ENCODE data around the gene SCAANT1. TPM values are rescaled to one million over a fixed set of nuclear protein-coding genes. Genes with fewer than 3 reads are reported as not detected.

SCAANT1 gene
- total RNA-seq = not detected in 2 replicates

DNA sequence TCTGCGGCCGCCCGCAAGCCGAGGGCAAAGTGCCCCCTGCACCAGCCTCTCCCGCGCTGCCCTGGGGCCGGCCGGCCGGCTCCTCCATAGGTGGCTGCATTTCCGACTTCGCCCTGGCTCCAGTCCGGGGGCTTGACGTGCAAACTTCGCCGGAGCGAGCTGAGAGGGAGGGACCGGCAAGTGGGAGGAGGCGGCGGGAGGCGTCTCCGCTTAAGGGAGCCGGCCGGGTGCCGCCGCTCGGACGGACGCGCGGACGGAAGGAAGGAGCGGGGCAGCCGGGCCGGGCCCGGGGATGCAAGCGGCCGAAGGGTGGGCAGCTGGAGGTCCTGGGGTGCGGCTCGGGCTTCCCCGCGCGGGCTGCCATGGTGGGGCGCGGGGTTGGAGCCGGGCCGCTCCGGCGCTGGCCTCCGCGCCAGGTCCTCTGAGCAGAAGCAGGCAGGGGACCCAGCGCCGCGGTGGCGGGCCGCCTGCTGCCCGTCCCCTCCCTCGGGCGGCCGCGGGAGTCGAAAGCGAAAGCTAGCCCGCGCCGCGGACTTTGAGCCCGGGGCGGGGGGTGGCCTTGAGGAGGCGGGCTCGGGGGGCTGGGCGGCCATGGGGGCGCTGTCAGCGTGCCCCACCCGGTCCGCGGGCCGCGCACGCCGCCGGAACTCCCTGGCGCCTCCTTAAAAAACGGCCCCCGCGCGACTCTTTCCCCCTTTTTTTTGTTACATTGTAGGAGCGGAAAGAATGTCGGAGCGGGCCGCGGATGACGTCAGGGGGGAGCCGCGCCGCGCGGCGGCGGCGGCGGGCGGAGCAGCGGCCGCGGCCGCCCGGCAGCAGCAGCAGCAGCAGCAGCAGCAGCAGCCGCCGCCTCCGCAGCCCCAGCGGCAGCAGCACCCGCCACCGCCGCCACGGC, at the start of gene SCAANT1:
Gene SCAANT1, minus strand, starts transcription at position 511 of the 895 bp plus-strand sequence.

DNA sequence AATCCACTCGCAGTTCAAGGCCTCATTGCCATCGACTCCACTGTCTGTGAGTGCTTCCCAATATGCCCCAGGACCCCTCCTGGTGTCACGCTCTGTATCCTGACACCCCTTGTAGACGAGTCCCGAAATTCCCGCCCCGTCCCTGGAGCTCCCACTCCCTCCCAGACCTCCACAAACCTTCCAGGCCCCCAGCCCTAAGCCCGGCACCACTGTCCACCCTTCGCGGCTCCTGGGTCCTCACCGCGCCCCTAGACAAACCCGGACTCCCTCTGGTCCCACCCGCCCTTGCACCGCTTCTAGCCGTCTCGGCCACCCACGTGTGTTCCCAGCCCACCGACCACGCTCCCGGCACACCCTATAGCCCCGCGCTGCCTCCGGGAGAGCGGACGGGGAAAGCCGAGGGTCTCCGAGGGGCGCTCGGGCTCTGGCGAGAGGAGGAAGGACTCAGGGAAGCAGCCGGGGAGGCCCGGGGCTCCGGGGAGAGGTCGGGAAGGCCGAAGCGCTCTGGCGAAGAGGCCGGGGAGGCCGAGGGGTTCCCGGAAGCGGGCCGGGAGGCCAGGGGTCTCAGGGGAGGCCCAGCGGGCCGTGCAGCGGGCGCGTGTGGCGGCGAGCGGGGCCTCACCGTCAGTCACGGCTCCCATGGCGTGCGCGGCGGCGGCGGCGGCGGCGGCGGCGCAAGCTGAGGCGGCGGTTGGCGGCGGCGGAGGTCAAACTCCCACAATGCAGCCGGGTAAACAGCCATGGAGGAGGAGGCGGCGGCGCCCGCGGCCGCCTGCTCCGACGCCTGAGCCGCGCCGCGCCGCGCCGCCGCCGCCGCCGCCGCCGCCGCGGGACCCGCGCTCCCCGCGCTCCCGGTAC, 48.8 kb downstream of the SCAANT1 start, which contains the start of the genes ATXN7 and THOC7:
Gene ATXN7, plus strand, starts transcription at position 718 of the 858 bp plus-strand sequence. CDS start 48,732 bp downstream, outside the sequence.
Gene THOC7, minus strand, starts transcription at position 656 of the 858 bp plus-strand sequence. Its CDS starts 15 bp downstream, at position 641.

Other genes starting within 250 kb of the SCAANT1 start
- gene C3orf49, start 93.1 kb downstream of the SCAANT1 start, total RNA-seq = not detected in 2 replicates
- 46.4 and 47.0 TPM in 2 replicates for gene THOC7, start 48.6 kb downstream of the SCAANT1 start, total RNA-seq
- 5.5 and 8.9 TPM in 2 replicates for gene ATXN7, start 48.5 kb downstream of the SCAANT1 start, total RNA-seq
- 53.0 and 67.9 TPM in 2 replicates for gene PSMD6, start 111.1 kb upstream of the SCAANT1 start, total RNA-seq

Measured in pericardium fibroblast (primary cell).